Naive B cell (primary cell): ENCODE measurements around the gene LRP10. TPM values are rescaled to one million over a fixed set of nuclear protein-coding genes. Genes with fewer than 3 reads are reported as not detected.
A peak's percentile ranks its signal among the peaks of the same experiment; 100 is the strongest.

Source experiments
- ATAC-seq, 2 donors: fragments of 150-1000 bp; cut with Tn5 transposase; 2 replicates each; pipeline ENCODE4 v1.10.0; 2021; ENCODE audit warnings: low read depth in 2 of 2, mild to moderate bottlenecking in 2 of 2, moderate library complexity in 2 of 2
- DNase-seq: peaks from one replicate; pipeline ENCODE4 v3.0.0; 2022
- H3K27ac Mint-ChIP-seq, 6 donors: one replicate each; pipeline ENCODE4 v1.8.0; 2020 to 2022; ENCODE audit warnings: mild to moderate bottlenecking in 6 of 6, mixed read lengths in 6 of 6, moderate library complexity in 5 of 6, inconsistent platforms in 2 of 6
- H3K27me3 Mint-ChIP-seq, 3 donors: one replicate each; pipeline ENCODE4 v1.8.0; 2021 to 2022; ENCODE audit warnings: mixed read lengths in 3 of 3, mild to moderate bottlenecking in 1 of 3
- H3K36me3 Mint-ChIP-seq, 2 donors: one replicate each; pipeline ENCODE4 v1.8.0; 2020 to 2022; ENCODE audit warnings: mixed read lengths in 2 of 2, inconsistent platforms in 1 of 2, mild to moderate bottlenecking in 1 of 2
- H3K4me1 Mint-ChIP-seq, 3 donors: one replicate each; pipeline ENCODE4 v1.8.0; 2020 to 2022; ENCODE audit warnings: mixed read lengths in 3 of 3, inconsistent platforms in 1 of 3, mild to moderate bottlenecking in 1 of 3, moderate library complexity in 1 of 3
- H3K4me3 Mint-ChIP-seq, 8 donors: one replicate each; pipeline ENCODE4 v1.8.0; 2020 to 2022; ENCODE audit warnings: mild to moderate bottlenecking in 8 of 8, mixed read lengths in 8 of 8, moderate library complexity in 8 of 8, inconsistent platforms in 2 of 8
- H3K9me3 Mint-ChIP-seq, 7 donors: one replicate each; pipeline ENCODE4 v1.8.0; 2020 to 2022; ENCODE audit warnings: mixed read lengths in 7 of 7, mild to moderate bottlenecking in 5 of 7, inconsistent platforms in 2 of 7, moderate library complexity in 1 of 7
- polyA plus RNA-seq, 6 donors: library from polyadenylated mRNA; unstranded; fragments of 300-500 nt; fragmentation: Illumina TruSeq; gene quantifications; one replicate each; pipeline ENCODE4 v1.2.3, GENCODE V29; 2021; ENCODE audit warnings: low read depth in 6 of 6

The LRP10 gene
- polyA plus RNA-seq, 6 donors from 2014 or later: 72.7 to 125 (median 92.6) TPM

DNA sequence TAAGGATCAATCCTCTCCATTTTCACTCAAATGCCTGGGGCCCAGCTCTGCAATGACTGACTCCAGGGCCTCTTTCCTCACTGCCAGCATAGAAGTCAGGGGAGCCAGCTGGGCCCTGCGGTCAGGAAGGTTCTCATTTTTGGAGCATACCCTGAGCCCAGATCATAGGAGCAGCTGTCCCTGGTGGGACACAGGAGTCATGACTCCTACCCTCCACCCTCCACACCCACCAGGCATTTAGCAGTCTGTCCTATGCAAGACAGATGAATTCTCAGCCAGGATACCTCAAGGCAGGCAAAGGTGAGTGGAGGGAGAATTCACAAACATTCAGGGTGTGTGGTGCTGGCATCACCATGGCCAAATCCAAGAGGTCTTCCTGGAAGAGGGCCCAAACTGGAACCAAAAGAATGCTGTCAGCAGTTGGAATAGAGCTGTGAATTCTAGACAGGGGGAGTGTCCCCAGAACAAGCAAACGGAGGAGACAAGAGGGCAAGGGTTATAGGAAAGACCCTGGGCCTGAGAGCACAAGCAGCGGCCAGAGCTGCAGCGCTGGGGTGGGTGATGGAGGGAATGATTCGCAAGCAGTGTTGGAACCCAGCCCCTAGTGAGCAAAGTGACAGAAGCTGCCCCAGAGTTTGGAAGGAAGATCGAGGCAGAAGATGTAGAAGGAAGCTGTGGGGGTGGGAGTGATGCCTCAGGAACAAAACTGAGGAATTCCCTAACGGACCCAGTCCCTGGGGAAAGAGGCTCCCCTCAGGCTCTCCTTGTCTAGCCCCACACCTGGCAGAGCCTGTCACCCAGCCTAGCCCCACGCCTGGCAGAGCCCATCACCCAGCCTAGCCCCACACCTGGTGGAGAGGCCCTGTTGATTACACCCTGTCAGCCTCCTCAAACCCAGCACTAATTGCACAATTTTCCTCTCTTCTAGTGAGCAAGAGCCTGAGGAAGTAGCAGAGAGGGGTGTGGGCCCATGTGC lies 7.0 kb downstream of the LRP10 start:
- peaks cover 29 to 46% (median 41%) of the 10 kb centered on the region in 3 donors for H3K4me1 Mint-ChIP-seq
- DNase-seq: no peak
- peak overlapping the region in 4 of 6 donors; percentile 37 to 91 (median 65) for H3K27ac Mint-ChIP-seq
- no peaks in the 10 kb centered on the region for H3K9me3 Mint-ChIP-seq
- no peak for ATAC-seq
- H3K27me3 Mint-ChIP-seq: no peaks in the 10 kb centered on the region
- peak overlapping the region in 1 of 8 donors; percentile 43 for H3K4me3 Mint-ChIP-seq
- peaks cover 3 to 22% of the 10 kb centered on the region in 2 donors for H3K36me3 Mint-ChIP-seq

DNA sequence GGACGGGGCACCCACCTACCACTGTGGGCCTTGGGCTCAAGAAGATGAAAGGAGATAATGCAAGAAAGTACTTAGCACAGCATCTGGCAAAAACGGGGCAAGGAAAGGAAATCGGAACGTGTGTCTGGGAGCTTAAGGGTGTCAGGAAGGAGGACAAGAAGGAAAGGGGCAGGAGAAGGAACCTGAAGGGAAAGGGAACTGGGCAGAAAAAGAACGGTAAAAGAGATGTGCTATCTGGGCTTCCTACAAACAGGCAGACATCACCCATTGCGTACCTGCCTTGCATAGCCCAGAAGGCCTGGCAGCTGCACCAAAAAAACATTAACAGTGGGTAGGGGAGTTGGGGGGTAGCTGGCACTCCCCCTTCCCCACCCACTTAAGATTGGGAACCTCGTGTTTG lies 10.5 kb downstream of the LRP10 start:
- ATAC-seq: no peak
- H3K4me3 Mint-ChIP-seq: peak overlapping the region in 4 of 8 donors; percentile 14 to 71 (median 18)
- H3K9me3 Mint-ChIP-seq: no peaks in the 10 kb centered on the region
- no peaks in the 10 kb centered on the region for H3K27me3 Mint-ChIP-seq
- H3K36me3 Mint-ChIP-seq: peaks cover 3 to 22% of the 10 kb centered on the region in 2 donors
- peaks cover 43 to 59% (median 50%) of the 10 kb centered on the region in 3 donors for H3K4me1 Mint-ChIP-seq
- peak overlapping the region in 4 of 6 donors; percentile 40 to 92 (median 76) for H3K27ac Mint-ChIP-seq
- DNase-seq: no peak

DNA sequence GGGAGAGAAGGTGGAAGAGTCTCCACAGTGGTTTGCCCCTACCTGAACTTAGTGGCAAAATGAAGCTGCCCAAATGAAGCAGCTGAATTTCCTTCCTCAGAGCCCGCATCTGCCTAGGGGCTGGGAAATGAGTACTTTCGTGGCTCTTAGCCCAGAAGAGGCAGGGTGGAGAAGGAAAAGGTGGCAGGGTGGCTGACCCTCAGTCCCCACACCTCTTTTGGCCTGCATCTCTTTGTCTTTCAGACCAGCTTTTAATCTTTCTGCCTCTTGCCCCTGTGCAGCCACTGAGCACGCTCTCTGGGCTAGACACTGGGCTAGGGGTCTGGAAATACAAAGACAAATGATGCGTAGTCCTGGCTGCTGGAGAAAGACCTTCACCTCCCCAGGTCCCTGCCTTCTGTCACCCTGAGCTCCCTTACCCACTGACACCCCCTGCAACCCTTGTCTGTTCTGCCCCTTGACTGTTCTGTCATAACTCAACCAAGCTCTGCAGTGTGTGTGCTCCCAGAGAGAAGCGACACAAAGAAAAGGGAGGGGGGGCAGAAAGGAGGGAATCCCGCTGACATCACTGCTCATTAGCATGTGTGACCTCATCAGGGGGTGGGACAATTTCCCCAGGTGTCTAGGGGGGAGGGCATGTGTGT lies 11.1 kb downstream of the LRP10 start:
- no peaks in the 10 kb centered on the region for H3K27me3 Mint-ChIP-seq
- peaks cover 48 to 61% (median 55%) of the 10 kb centered on the region in 3 donors for H3K4me1 Mint-ChIP-seq
- ATAC-seq (peak; percentile 14 to 19), DNase-seq (peak; percentile 29)
- peaks cover 3 to 18% of the 10 kb centered on the region in 2 donors for H3K36me3 Mint-ChIP-seq
- peak overlapping the region in 3 of 8 donors; percentile 19 to 47 (median 37) for H3K4me3 Mint-ChIP-seq
- H3K9me3 Mint-ChIP-seq: no peaks in the 10 kb centered on the region
- H3K27ac Mint-ChIP-seq: peak overlapping the region in 4 of 6 donors; percentile 33 to 79 (median 66)

DNA sequence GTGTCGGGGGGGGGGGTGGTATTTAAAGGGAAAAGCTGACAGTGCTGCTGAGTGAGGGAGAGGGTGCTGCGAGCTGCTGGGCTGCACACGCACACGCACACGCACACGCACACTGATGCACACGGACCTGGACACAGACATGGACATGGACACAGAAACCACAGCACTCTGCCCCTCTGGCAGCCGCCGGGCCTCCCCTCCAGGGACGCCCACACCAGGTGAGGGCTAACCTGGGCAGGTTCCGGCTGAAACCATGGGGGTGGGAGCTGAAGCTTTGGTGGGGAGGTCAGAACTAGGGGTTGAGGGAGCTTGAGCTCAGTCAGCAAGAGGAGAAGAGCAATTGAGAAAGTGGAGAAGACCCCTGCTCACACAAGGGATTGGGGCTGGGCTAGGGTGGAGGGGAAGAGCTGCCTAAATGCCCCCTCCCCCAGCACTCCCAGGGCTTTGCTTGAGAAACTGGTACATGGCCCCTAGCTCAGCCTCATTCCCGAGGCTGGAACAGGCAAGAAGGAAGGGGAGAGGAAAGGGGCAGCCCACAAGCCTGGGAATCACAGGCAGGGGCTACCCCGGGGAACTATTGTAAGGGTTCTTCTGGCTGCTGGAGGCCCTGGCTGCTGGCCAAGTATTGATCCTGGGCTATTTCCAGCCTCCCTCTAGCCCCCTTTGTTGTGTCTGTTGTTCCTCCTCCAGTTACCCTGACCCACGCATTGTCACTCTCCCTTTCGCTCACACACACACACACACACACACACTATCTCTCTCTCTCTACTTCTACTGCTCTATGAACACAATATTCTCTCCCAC lies 11.8 kb downstream of the LRP10 start, which contains the start of gene REM2:
REM2 (plus strand) TSS at position 50 of the 804 bp plus-strand sequence; CDS start at position 116, 66 bp downstream.
- ATAC-seq: no peak
- peaks cover 52 to 61% (median 60%) of the 10 kb centered on the region in 3 donors for H3K4me1 Mint-ChIP-seq
- no peaks in the 10 kb centered on the region for H3K9me3 Mint-ChIP-seq
- DNase-seq: no peak
- H3K4me3 Mint-ChIP-seq: peak within 1 kb of the TSS in 7 of 8 donors; percentile 37 to 93 (median 47)
- peak within 1 kb of the TSS in 5 of 6 donors; percentile 66 to 92 (median 74) for H3K27ac Mint-ChIP-seq
- peaks cover 3 to 10% of the 10 kb centered on the region in 2 donors for H3K36me3 Mint-ChIP-seq
- H3K27me3 Mint-ChIP-seq: no peaks in the 10 kb centered on the region

DNA sequence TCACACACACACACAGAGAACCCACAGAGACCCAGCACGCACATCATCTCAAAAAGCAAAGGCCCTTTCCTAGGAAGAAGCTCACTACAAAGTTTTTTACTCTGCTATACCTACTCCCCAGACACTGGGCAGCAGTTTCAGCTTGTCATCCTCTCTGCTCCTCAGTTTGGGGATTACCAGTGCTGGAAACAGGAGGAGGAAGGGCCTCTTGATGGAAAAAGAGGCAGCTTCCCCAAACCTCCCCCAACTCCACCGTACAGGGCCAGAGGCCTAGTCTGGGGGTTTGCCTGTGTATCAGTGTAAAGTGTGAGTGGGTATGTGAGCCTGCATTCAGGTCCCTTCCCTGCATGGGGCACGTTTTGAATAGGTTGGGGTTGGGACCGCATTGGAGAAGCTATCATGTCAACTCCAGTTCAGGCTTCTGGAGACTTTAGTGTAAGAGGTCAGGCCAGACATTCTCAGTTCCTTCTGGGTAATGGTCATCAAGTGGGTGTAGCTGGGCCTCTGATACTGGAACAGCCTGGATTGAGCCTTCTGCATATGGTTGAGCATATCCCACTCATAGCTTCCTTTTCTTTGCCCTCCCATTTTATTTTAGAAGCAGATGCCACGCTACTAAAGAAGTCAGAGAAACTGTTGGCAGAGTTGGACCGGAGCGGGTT lies 12.7 kb downstream of the LRP10 start:
- H3K9me3 Mint-ChIP-seq: no peaks in the 10 kb centered on the region
- peak overlapping the region in 4 of 6 donors; percentile 41 to 85 (median 78) for H3K27ac Mint-ChIP-seq
- DNase-seq (no peak), ATAC-seq (no peak)
- peaks cover 2 to 3% of the 10 kb centered on the region in 2 donors for H3K36me3 Mint-ChIP-seq
- H3K4me3 Mint-ChIP-seq: peak overlapping the region in 5 of 8 donors; percentile 10 to 93 (median 62)
- H3K4me1 Mint-ChIP-seq: peaks cover 48 to 63% (median 63%) of the 10 kb centered on the region in 3 donors
- H3K27me3 Mint-ChIP-seq: no peaks in the 10 kb centered on the region

DNA sequence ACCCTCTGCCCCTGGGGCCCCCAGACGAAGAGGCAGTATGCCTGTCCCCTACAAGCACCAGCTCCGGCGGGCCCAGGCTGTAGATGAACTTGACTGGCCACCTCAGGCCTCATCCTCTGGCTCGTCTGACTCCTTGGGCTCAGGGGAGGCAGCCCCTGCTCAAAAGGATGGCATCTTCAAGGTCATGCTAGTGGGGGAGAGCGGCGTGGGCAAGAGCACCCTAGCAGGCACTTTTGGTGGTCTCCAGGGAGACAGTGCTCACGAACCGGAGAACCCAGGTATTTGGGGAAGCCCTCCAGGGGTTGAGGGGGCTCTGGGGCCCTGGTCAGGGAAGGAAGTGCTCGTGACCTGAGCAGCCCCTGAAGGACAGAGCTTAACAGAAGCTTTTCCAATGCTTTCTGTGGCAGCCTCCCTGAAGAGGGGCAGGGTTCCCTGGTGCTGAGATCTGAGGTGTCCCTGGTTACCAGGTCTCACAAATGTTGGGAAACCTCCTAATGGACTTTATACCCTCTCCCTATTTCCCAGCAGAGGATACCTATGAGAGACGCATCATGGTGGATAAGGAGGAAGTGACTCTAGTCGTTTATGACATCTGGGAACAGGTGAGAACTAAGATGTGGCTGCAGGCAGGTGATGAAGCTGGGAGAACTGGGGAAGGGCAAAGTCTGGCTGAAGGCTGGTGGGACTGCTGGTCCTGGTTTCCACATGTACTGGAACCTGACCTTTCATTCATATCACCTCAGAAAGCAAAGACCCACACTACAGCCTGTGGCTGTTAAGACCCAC lies 13.4 kb downstream of the LRP10 start:
- Mint-ChIP-seq H3K27ac (peak overlapping the region in 5 of 6 donors; percentile 32 to 96 (median 69)), H3K36me3 (no peaks in the 10 kb centered on the region), H3K9me3 (no peaks in the 10 kb centered on the region), H3K27me3 (no peaks in the 10 kb centered on the region), H3K4me1 (peaks cover 54 to 70% (median 69%) of the 10 kb centered on the region in 3 donors), H3K4me3 (peak overlapping the region in 7 of 8 donors; percentile 33 to 98 (median 92))
- ATAC-seq (no peak), DNase-seq (no peak)

DNA sequence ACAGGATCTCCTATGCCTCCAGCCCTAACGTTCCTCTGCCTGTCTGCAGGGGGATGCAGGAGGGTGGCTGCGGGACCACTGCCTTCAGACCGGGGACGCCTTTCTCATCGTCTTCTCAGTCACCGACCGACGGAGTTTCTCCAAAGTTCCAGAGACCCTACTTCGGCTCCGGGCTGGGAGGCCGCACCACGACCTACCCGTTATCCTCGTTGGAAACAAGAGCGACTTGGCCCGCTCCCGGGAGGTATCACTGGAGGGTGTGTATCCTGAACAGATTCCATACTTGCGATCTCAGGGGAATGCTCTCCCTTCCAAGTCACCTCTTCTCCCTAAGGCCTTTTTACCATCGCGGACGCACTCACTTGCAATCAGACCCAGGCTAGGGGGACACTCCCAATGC lies 14.4 kb downstream of the LRP10 start:
- no peaks in the 10 kb centered on the region for H3K9me3 Mint-ChIP-seq
- H3K4me3 Mint-ChIP-seq: peak overlapping the region; percentile 75 to 98 (median 93)
- H3K36me3 Mint-ChIP-seq: no peaks in the 10 kb centered on the region
- ATAC-seq (no peak), DNase-seq (no peak)
- peaks cover 60 to 79% (median 75%) of the 10 kb centered on the region in 3 donors for H3K4me1 Mint-ChIP-seq
- H3K27me3 Mint-ChIP-seq: no peaks in the 10 kb centered on the region
- peak overlapping the region; percentile 38 to 99 (median 96) for H3K27ac Mint-ChIP-seq

DNA sequence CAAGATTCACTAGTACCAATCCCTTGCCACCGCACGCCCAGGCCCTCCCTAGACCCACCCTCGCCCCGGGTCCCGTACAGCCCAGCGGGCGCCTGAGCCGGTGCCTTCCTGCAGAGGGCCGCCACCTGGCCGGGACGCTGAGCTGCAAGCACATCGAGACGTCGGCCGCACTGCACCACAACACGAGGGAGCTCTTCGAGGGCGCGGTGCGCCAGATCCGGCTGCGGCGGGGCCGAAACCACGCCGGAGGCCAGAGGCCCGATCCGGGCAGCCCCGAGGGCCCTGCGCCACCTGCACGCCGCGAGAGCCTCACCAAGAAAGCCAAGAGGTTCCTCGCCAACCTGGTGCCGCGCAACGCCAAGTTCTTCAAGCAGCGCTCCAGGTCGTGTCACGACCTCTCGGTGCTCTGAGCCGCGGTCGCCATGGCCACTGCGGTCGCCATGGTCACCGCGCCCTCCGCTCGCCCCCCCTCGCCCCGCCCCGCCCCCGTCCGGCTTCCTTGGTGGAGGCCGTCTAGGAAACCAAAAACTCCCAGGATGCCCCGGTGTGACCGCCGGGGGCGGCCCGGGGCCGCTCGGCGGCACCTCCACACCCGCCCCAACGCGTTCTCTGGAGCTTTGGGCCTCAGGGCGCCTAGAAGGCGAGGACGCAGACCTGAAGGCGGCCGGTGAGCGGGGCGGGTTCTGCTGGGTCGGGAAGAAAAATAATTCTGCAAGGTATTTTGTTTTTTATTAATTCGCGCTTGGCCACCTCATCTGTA lies 15.1 kb downstream of the LRP10 start:
- peak; percentile 60 to 62 for ATAC-seq
- Mint-ChIP-seq H3K27ac (peak overlapping the region; percentile 95 to 99 (median 98)), H3K27me3 (no peaks in the 10 kb centered on the region), H3K36me3 (no peaks in the 10 kb centered on the region), H3K9me3 (no peaks in the 10 kb centered on the region), H3K4me1 (peaks cover 56 to 77% (median 74%) of the 10 kb centered on the region in 3 donors), H3K4me3 (peak overlapping the region; percentile 89 to 98 (median 94))
- peak; percentile 76 for DNase-seq

DNA sequence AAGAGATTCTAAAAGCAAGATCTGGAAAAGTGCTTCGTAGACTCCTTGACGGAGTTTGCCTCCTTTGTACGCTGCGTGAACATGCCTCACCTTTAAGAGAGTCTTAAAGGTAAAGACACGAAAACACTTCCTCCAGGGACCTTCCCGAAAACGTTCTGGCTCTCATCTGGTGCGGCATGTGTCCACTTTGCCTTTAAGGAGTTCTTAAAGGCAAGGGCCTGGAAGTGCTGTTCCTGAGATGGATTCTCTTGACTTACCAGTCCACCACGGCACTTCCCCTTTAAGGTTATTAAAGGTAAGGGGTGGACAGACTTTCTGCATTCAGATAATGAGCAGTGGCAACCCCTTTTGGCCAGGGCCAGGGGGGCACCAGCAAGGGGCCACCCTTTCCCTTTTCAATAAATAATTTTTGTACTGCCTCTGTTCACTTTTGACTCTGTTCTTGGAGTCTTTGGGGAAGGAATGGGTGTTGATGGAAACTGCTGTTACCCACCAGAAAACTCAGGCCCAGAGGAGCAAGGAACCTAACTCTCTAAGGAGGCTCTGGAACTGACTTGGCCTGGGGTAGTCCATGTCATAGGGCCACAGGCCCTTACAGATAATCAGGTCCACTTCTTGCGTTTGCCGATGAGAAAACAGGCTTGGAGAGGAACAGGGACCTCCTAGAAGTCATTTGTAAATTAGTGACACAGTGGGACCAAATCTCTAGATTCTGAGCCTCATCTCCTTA lies 15.9 kb downstream of the LRP10 start:
- H3K4me1 Mint-ChIP-seq: peaks cover 51 to 74% (median 68%) of the 10 kb centered on the region in 3 donors
- ATAC-seq: peak; percentile 20 to 24

DNA sequence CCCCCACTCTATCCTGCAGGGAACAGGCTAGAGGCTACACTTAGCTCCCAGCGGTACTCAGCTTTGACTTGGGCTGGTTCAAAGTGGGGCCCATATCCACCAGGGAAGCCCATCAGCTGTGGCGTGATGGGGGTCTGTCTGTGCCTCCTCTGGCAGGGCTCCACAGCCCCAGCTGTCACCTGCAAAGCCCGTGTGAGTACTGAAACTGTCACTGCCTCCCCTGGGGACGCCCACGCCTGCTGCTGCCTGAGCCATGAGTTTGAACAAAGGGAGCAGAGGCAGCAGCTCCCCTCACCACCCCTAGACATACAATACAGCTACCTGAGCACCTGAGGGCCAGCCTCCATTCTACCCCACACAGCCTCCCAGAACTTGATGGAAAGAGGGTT lies 16.4 kb downstream of the LRP10 start:
- H3K4me1 Mint-ChIP-seq: peaks cover 47 to 69% (median 62%) of the 10 kb centered on the region in 3 donors
- ATAC-seq (peak; percentile 63 to 65), DNase-seq (peak; percentile 83)
- peak overlapping the region; percentile 83 to 99 (median 98) for H3K27ac Mint-ChIP-seq
- no peaks in the 10 kb centered on the region for H3K36me3 Mint-ChIP-seq
- H3K27me3 Mint-ChIP-seq: no peaks in the 10 kb centered on the region
- no peaks in the 10 kb centered on the region for H3K9me3 Mint-ChIP-seq
- peak overlapping the region; percentile 89 to 98 (median 94) for H3K4me3 Mint-ChIP-seq

More for the DNA sequence above, 15.9 kb downstream of the LRP10 start:
- Mint-ChIP-seq H3K36me3 (no peaks in the 10 kb centered on the region), H3K4me3 (peak overlapping the region; percentile 89 to 98 (median 94)), H3K27ac (peak overlapping the region; percentile 93 to 99 (median 98)), H3K9me3 (no peaks in the 10 kb centered on the region), H3K27me3 (no peaks in the 10 kb centered on the region)
- DNase-seq: peak; percentile 51
